GM12874 (cell line): Measurements from ENCODE around the gene THSD4.

Source experiments
- CTCF ChIP-seq: IDR thresholded peaks from 2 replicates; pipeline ENCODE4 v1.5.1; 2011; ENCODE audit warnings: low read depth, mild to moderate bottlenecking, control low read depth, low read length, moderate library complexity; ENCODE audit not compliant: insufficient read depth

The THSD4 gene

GRCh38 chr15:71495398-71495780, 380.1 kb downstream of the THSD4 start:
- no peak for TF ChIP-seq CTCF

GRCh38 chr15:71496336-71496955, 381.2 kb downstream of the THSD4 start:
- no peak for TF ChIP-seq CTCF

GRCh38 chr15:71501344-71502076, 386.2 kb downstream of the THSD4 start:
- TF ChIP-seq CTCF, result no peak

GRCh38 chr15:71502077-71502432, 386.8 kb downstream of the THSD4 start:
- TF ChIP-seq CTCF, result no peak

GRCh38 chr15:71505962-71506361, 390.7 kb downstream of the THSD4 start:
- no peak for TF ChIP-seq CTCF

- TF ChIP-seq CTCF, result no peak
These were observed 391.7 kb downstream of the THSD4 start for GRCh38 chr15:71506946-71507345.

GRCh38 chr15:71508081-71508682, 392.9 kb downstream of the THSD4 start:
- TF ChIP-seq CTCF, result no peak
